Measurements from ENCODE around the gene OR5V1.
"Not testable (repeated sequence)": the region's sequence is repeated elsewhere in the genome, so short reads cannot be mapped to it uniquely, and the experiment has no call there.

OR5V1 gene

DNA sequence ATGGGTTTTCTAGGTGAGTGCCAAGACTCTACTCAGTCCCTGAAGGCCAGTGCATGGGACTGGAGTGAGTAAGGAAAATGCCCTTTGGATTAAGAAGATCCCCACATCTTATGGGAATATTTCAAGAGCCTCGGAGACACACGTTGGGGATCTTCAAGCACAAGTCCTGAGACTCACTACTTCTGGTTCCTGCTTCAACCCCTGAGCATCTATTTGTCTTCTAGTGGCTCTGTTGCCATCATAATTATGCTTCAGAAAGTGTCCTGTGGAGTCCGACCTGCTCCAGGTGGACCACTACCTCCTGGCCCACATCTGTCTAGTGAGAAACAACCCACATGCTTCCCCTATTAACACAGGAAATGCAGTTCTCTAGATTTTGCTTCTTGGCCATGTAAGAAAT, at the start of gene OR5V1:
Gene OR5V1, minus strand, starts transcription at position 101 of the 400 bp plus-strand sequence. CDS start 12,670 bp downstream, outside the sequence.
- no peak for DNase-seq

DNA sequence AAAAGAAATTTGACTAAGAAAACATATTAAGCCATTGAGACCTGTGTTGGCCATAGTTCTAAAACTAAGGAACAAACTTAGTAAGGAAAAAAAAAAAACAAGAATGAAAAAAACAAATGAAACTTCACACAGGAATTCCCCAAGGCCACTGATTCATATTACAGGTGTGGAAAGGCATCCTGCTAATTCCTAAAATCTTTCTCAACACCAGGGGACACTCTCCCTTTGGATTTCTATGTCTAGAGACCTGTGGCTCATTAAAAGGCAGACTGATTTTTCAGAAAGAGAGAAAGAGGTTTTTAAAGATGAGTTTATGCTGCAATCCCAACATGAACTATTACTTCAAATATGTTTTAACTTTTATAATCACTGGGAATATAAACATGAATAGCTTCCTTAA, 45.9 kb upstream of the OR5V1 start, which contains the start of gene OR12D1:
Gene OR12D1, plus strand, starts transcription at position 341 of the 400 bp plus-strand sequence.
- no peak for DNase-seq

DNA sequence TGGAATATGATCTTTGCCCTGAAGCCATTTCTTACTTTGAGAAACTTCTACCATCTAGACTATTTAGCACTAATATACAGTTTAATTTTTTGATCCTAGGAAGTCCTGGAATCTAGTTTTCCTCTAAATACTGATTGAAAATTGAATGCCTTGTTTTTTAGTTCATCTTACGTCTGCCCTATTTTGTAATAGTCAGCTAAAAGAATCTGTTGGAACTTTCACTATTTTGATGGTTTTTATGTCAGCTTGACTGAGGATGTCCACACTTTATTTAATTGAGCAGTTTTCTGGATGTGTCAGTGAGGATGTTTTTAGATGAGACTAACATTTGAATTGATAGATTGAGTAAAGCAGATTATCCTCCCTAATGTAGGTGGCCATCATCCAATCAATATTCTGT, 35.1 kb upstream of the OR5V1 start:
- no peak for DNase-seq

DNA sequence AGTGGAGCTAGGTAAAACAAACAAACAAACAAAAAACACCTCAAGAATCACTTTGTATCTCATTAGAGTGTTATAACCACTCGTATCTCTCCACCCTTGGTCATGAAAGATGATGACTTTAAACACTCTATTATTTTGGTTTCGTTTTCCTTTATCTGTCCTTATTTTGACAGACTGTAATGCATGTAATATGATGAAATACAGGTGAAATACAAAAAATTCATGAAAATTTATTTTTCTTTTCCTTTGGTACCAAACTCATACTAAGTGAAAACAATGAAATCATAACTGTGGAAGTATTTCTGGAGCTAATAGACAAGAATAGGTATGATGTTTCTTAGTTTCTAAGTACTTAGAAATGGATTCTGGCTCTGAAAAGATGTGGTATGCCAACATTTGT, 30.9 kb upstream of the OR5V1 start:
- no peak for DNase-seq

DNA sequence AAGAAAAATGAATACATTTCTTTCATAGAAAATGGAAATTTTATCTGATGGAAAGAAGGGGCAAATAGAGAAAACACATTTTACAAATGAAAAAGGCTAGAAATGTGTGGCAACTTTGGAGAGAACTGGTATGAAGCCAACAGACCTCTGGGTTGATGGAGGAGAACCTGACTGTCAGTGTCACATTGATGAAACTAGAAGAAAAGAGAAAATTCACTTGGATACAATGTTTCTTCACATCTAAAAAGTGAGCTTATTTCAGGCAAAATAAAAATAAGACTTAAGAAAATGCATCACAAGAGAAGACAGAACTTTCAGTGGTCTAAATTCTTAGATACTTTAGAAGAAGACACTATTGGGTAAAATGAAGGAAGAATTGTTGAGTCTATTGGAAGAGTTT, 26.7 kb upstream of the OR5V1 start, which contains the start of gene OR12D2:
Gene OR12D2, plus strand, starts transcription at position 301 of the 400 bp plus-strand sequence. CDS start 1,069 bp downstream, outside the sequence.
- no peak for DNase-seq

DNA sequence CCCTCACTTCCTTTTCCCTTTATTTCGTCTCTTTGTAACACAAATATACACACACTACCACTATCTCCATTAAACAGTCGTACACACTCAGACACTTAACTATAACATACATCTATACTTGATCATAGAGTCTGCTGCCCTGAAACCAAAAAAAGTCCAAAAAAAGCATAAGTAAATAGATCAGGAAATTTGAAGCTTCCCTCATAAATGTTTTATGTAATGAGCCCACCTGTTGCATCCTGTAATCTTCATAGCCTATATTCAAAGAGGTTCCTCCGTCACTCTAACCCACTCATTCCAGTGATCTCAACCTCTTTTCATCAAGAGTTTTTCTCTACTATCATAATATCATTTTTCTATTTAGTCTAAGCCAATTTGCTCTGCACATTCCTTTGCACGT, 19.9 kb upstream of the OR5V1 start:
- no peak for DNase-seq

DNA sequence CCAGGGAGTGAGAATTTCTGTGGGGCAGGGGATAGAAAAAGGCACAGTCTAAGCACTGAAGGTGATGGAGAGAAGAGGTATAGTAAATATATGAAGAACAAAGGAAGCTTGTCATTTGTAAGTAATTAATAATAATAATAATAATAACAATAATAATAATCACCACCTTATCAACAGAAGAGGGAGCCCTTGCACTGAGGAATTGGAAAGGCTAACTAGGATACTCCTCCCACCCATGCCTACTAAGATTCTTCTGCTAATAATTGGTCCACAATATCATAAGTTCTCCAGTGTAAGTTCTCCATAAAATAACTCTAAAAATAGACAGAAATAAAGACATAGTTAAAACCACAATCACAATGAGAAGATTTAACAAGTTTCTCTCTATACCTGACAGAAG, 7.3 kb upstream of the OR5V1 start:
- no peak for DNase-seq

DNA sequence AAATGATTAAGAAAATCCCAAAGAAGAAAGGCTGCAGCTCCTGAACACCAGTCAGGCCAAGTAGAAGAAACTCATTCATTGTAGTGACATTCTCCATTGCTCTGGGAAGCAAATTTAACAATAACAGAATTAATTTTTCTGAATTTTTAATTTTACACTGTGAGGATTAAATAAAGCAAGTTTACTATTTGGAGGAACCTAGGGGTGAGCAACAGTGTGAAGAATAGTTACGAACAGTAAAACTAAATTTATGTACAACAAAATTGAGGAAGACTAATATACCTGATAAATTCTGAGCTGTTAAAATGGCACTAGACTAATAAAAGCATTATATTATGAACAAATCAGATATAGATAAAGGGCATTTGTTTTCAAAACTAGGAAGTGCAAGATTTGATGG, 6.5 kb upstream of the OR5V1 start, which contains the start of gene OR12D3:
Gene OR12D3, minus strand, starts transcription at position 101 of the 400 bp plus-strand sequence. Its CDS starts 4 bp downstream, at position 97.
- DNase-seq = no peak

DNA sequence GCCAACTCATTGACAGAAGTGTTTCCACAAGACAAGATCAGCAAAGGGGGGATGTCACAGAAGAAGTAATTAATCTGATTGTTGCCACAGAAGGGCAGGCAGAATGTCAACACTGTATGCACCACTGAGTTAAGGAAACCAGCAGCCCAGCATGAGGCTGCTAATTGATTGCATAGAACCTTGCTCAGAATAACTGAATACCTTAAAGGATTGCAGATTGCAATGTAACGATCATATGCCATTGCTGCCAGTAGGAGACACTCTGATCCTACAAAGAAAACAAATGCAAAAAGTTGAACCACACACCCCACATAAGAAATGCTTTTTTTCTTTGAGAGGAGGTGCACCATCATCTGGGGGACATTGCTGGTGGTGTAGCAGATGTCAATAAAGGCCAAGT, 13.1 kb downstream of the OR5V1 start:
- DNase-seq = no peak

DNA sequence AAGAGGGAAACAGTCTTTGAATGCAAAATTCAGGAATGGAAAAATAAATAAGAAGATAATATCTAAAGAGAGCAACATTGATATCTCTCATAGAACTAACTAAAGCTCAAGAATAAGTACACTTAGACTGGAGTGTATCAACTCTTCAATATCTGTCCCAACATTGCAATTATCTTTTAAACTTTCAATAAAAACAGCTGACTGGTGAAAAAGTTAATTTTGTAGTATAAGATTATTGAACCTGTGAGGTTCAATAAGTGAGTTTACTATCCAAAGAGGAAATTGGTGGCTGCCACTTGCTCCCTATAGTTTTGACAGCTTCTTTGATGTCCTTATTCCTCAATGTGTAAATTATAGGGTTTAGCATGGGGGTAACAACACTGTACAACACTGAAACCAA, 13.7 kb downstream of the OR5V1 start:
- DNase-seq = no peak

DNA sequence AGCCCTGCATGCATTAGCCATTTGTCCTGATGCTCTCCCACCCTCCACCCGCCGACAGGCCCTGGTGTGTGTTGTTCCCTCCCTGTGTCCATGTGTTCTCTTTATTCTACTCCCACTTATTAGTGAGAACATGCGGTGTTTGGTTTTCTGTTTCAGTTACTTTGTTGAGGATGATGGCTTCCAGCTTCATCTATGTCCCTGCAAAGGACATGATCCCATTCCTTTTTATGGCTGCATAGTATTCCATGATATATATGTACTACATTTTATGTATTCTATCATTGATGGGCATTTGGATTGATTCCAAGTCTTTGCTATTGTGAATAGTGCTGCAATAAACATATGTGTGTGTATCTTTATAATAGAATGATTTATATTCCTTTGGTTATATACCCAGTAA, 19.3 kb downstream of the OR5V1 start:
- DNase-seq = not testable (repeated sequence)

DNA sequence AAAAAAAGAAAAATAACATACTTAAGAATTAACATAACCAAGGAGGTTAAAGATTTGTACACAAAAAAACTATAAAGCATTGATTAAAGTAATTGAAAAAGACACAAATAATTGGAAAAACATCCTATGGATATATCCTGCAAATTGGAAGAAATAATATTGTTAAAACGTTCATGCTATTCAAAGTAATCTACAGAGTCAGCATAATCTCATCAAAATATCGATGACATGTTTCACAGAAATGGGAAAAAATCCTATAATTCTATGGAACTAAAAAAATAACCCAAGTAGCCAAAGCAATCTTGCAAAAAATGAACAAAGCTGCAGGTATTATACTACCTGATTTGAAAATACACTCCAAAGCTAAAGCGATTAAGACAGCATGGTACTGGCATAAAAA, 23.3 kb downstream of the OR5V1 start:
- DNase-seq = no peak

DNA sequence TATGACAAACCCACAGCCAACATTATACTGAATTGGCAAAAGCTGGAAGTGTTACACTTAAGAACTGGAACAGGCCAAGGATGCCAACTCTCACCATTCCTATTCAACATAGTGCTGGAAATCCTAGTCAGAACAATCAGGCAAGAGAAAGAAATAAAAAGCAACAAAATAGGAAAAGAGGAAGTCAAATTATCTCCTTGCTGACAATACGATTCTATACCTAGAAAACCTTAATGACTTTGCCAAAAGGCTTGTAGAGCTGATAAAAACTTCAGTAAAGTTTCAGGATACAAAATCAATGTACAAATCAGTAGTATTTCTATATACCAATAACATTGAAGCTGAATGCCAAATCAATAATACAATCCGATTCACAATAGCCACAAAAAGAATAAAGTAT, 32.4 kb downstream of the OR5V1 start:
- DNase-seq = no peak

DNA sequence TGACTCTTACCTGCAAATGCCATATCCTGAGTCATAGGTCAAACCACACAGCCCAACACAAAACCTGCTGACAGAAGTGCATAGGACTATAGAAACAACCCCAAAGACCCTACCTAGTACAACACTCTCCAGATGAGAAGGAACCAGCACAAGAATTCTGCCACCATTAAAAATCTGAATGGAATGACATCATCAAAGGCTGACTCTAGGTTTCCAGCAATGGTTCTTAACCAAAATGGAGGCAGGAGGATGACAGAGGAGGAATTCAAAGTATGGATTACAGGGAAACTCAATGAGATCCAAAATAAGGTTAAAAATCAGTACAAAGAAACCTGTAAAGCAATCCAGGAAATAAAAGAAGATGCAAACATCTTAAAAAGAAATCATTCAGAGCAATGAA, 36.0 kb downstream of the OR5V1 start:
- DNase-seq = no peak

DNA sequence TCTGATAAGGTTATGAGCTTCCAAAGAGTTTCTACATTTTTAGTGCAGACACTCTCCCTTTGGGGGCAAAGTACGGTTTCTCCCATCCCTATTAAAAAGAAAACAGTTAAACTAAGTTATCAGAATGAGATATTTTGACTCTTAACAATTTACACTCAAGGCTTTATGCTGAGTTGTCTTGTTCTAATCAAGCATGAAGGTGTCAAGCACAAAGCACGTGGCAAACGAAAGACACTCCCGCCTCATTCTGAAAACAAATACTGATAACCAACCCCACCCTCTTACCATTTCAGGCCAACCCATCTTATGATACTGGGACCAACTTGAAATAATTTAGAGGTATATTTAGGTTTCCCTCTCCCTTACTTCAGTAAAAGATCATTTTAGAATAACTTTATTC, 42.9 kb downstream of the OR5V1 start:
- no peak for DNase-seq

DNA sequence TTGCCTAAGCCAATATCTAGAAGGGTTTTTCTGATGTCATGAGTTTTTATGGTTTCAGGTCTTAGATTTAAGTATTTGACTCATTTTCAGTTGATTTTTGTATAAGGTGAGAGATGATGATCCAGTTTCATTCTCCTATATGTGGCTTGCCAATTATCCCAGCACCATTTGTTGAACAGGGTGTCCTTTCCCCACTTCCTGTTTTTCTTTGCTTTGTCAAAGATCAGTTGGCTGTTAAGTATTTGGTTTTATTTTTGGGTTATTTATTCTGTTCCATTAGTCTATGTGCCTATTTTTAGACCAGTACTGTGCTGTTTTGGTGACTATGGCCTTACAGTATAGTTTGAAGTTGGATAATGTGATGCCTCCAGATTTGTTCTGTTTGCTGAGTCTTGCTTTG, 45.3 kb downstream of the OR5V1 start:
- DNase-seq = not testable (repeated sequence)

DNA sequence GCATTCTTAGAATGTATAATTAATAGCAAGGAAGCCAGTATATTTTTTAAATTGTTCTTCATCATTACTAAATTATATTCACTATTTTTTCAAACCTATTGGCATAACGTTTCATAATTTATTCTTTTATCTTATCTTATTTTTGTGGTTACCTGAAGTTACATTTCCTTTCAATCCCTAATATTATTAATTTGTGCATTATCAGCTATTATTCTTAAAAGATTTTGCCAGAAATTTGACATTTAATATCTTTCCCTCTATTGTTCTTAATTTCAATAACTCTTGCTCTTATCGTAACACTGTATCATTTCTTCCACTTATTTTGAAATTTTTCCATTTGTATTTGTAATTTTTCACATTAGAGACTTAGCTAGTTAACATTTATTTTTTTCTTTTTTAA, 48.7 kb downstream of the OR5V1 start:
- no peak for DNase-seq
